Measurements from ENCODE around the gene KLF14. TPM values are rescaled to one million over a fixed set of nuclear protein-coding genes. Genes with fewer than 3 reads are reported as not detected.
"Not testable (repeated sequence)": the region's sequence is repeated elsewhere in the genome, so short reads cannot be mapped to it uniquely, and the experiment has no call there.

KLF14 gene
- total RNA-seq = not detected
- long read RNA-seq = 0 reads

- intact Hi-C loops (cut with DNase I, micrococcal nuclease) = no loop called here
- peak in 1 of 2 donors; percentile 31 for DNase-seq
- ATAC-seq = peak; percentile 69
Measured at GRCh38 chr7:130733931-130734814, at the start of gene KLF14. Gene KLF14, minus strand, starts transcription at chr7:130734207. Its CDS starts 174 bp downstream, at chr7:130734033.

- no peak for DNase-seq
- intact Hi-C loops (cut with DNase I, micrococcal nuclease) = no loop called here
- no peak for ATAC-seq
Measured at GRCh38 chr7:130781346-130781745, 47.3 kb upstream of the KLF14 start.

GRCh38 chr7:130777426-130777825 is 43.4 kb upstream of the KLF14 start:
- intact Hi-C loops (cut with DNase I, micrococcal nuclease) = no loop called here
- ATAC-seq = no peak
- DNase-seq = no peak

- DNase-seq; ATAC-seq; intact Hi-C loops (cut with DNase I, micrococcal nuclease): not testable (repeated sequence)
Measured at GRCh38 chr7:130772456-130772855, 38.4 kb upstream of the KLF14 start.

GRCh38 chr7:130768854-130769253 is 34.8 kb upstream of the KLF14 start:
- DNase-seq = no peak
- ATAC-seq = no peak
- intact Hi-C loops (cut with DNase I, micrococcal nuclease) = no loop called here

GRCh38 chr7:130764569-130764968 is 30.6 kb upstream of the KLF14 start:
- intact Hi-C loops (cut with DNase I, micrococcal nuclease); ATAC-seq; DNase-seq: not testable (repeated sequence)

- ATAC-seq (peak; percentile 40), DNase-seq (no peak)
- intact Hi-C loops (cut with DNase I, micrococcal nuclease) = no loop called here
Measured at GRCh38 chr7:130758429-130759056, 24.5 kb upstream of the KLF14 start.

GRCh38 chr7:130756316-130756715 is 22.3 kb upstream of the KLF14 start:
- no peak for ATAC-seq
- intact Hi-C loops (cut with DNase I, micrococcal nuclease) = no loop called here
- DNase-seq = no peak

- no peak for ATAC-seq
- intact Hi-C loops (cut with DNase I, micrococcal nuclease) = no loop called here
- no peak for DNase-seq
Measured at GRCh38 chr7:130752424-130752823, 18.4 kb upstream of the KLF14 start.

- DNase-seq = no peak
- intact Hi-C loops (cut with DNase I, micrococcal nuclease) = no loop called here
Measured at GRCh38 chr7:130750755-130751154, 16.7 kb upstream of the KLF14 start.

GRCh38 chr7:130748531-130749389 is 14.8 kb upstream of the KLF14 start:
- intact Hi-C loops (cut with DNase I, micrococcal nuclease) = no loop called here

More at GRCh38 chr7:130750755-130751154, 16.7 kb upstream of the KLF14 start:
- ATAC-seq = peak; percentile 95

GRCh38 chr7:130741331-130741995 is 7.5 kb upstream of the KLF14 start:
- no peak for ATAC-seq
- intact Hi-C loops (cut with DNase I, micrococcal nuclease) = no loop called here
- no peak for DNase-seq

More at GRCh38 chr7:130748531-130749389, 14.8 kb upstream of the KLF14 start:
- ATAC-seq = no peak
- DNase-seq = no peak

GRCh38 chr7:130740606-130741005 is 6.6 kb upstream of the KLF14 start:
- DNase-seq (no peak), ATAC-seq (no peak)
- intact Hi-C loops (cut with DNase I, micrococcal nuclease) = no loop called here

- ATAC-seq (no peak), DNase-seq (no peak)
- intact Hi-C loops (cut with DNase I, micrococcal nuclease) = no loop called here
Measured at GRCh38 chr7:130736298-130736900, 2.4 kb upstream of the KLF14 start.

- no peak for DNase-seq
- ATAC-seq = no peak
- intact Hi-C loops (cut with DNase I, micrococcal nuclease) = no loop called here
Measured at GRCh38 chr7:130734815-130735716, 1.1 kb upstream of the KLF14 start.

- DNase-seq (peak in 1 of 2 donors; percentile 52), ATAC-seq (peak; percentile 85)
- intact Hi-C loops (cut with DNase I, micrococcal nuclease) = no loop called here
Measured at GRCh38 chr7:130732980-130733930, 752 bp downstream of the KLF14 start.
